Measurements from ENCODE around the gene NADSYN1. TPM values are rescaled to one million over a fixed set of nuclear protein-coding genes. Genes with fewer than 3 reads are reported as not detected.

Gene NADSYN1
- total and polyA plus RNA-seq, 2 of the 13 experiments (the other 11 are each of a cell fraction or from before 2014, with no cell fraction given), result 35.7 to 51.5 TPM

DNA sequence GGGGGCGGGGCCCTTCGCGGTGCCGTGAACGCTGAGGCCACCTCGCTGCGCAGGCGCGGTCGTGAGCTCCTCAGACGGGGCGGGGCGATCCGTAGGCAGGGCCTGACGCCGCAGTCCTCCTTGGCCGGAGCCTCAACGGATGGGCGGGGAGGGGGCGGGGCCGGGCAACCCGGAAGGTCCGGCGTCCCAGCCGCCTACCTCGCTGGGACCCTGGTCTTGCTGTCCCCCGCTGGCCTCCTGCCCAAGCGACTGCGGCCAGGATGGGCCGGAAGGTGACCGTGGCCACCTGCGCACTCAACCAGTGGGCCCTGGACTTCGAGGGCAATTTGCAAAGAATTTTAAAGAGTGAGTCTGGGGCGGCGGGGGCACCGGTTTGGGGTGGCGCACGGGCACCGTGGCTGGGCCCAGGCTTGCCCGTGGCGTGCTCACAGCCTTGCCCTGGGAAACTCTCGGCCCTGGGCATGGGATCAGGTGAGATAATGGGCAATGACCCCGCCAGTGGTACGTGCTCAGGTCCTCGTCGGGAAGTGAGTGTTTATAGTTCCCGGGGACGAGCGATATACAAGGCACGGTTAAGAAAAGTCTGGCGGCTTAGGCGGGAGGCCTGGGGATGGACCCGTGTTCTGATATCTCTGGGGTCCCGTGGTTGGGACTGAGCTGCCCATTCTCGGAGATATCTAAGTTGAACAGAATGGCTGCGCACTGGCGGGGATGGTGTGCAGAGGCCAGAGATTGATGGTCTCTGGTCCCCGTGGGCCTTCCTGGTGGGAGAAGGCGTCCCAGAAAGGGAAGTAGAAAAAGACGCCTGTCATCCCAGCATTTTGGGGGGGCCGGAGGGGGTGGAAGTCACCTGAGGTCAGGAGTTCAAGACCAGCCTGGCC, at the start of gene NADSYN1 (continued):
- TF ChIP-seq, protein P1, sequence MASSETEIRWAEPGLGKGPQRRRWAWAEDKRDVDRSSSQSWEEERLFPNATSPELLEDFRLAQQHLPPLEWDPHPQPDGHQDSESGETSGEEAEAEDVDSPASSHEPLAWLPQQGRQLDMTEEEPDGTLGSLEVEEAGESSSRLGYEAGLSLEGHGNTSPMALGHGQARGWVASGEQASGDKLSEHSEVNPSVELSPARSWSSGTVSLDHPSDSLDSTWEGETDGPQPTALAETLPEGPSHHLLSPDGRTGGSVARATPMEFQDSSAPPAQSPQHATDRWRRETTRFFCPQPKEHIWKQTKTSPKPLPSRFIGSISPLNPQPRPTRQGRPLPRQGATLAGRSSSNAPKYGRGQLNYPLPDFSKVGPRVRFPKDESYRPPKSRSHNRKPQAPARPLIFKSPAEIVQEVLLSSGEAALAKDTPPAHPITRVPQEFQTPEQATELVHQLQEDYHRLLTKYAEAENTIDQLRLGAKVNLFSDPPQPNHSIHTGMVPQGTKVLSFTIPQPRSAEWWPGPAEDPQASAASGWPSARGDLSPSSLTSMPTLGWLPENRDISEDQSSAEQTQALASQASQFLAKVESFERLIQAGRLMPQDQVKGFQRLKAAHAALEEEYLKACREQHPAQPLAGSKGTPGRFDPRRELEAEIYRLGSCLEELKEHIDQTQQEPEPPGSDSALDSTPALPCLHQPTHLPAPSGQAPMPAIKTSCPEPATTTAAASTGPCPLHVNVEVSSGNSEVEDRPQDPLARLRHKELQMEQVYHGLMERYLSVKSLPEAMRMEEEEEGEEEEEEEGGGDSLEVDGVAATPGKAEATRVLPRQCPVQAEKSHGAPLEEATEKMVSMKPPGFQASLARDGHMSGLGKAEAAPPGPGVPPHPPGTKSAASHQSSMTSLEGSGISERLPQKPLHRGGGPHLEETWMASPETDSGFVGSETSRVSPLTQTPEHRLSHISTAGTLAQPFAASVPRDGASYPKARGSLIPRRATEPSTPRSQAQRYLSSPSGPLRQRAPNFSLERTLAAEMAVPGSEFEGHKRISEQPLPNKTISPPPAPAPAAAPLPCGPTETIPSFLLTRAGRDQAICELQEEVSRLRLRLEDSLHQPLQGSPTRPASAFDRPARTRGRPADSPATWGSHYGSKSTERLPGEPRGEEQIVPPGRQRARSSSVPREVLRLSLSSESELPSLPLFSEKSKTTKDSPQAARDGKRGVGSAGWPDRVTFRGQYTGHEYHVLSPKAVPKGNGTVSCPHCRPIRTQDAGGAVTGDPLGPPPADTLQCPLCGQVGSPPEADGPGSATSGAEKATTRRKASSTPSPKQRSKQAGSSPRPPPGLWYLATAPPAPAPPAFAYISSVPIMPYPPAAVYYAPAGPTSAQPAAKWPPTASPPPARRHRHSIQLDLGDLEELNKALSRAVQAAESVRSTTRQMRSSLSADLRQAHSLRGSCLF (CRISPR knock-in tag; IDR thresholded peaks at IDR 0.05; ENCODE audit: borderline replicate concordance), result no peak
- TF ChIP-seq, protein P2, sequence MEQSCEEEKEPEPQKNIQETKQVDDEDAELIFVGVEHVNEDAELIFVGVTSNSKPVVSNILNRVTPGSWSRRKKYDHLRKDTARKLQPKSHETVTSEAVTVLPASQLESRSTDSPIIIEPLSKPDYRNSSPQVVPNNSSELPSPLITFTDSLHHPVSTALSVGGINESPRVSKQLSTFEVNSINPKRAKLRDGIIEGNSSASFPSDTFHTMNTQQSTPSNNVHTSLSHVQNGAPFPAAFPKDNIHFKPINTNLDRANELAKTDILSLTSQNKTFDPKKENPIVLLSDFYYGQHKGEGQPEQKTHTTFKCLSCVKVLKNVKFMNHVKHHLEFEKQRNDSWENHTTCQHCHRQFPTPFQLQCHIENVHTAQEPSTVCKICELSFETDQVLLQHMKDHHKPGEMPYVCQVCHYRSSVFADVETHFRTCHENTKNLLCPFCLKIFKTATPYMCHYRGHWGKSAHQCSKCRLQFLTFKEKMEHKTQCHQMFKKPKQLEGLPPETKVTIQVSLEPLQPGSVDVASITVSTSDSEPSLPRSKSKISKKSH (CRISPR knock-in tag; IDR thresholded peaks at IDR 0.05; ENCODE audit: borderline replicate concordance), result peak; percentile 18; the same call in 1 of the 2 replicates
- TF ChIP-seq HMG20B (CRISPR knock-in tag; conservative IDR thresholded peaks at IDR 0.05) (no peak), ZMAT5 (CRISPR knock-in tag; IDR thresholded peaks at IDR 0.05; ENCODE audit: borderline replicate concordance, low read depth) (no peak), PLSCR1 (CRISPR knock-in tag; IDR thresholded peaks at IDR 0.05; ENCODE audit: borderline replicate concordance) (no peak), RFX1 (IDR thresholded peaks at IDR 0.05) (no peak), U2AF2 (IDR thresholded peaks at IDR 0.05; ENCODE audit: low read depth, low read length) (no peak), BCL6 (CRISPR knock-in tag; IDR thresholded peaks at IDR 0.05) (0 out of 2 replicates have a peak, but pooled peaks have one; percentile 5), ARNT (IDR thresholded peaks at IDR 0.05) (no peak), SP2 (CRISPR knock-in tag; IDR thresholded peaks at IDR 0.05) (peak; percentile 36; the same call in 1 of the 2 replicates), MAFG (CRISPR knock-in tag; IDR thresholded peaks at IDR 0.05) (no peak), HOXD1 (CRISPR knock-in tag; IDR thresholded peaks at IDR 0.05) (0 out of 2 replicates have a peak, but pooled peaks have one; percentile 20), ZKSCAN1 (IDR thresholded peaks at IDR 0.05; ENCODE audit: low read length) (no peak)
- TF ChIP-seq, protein P3, sequence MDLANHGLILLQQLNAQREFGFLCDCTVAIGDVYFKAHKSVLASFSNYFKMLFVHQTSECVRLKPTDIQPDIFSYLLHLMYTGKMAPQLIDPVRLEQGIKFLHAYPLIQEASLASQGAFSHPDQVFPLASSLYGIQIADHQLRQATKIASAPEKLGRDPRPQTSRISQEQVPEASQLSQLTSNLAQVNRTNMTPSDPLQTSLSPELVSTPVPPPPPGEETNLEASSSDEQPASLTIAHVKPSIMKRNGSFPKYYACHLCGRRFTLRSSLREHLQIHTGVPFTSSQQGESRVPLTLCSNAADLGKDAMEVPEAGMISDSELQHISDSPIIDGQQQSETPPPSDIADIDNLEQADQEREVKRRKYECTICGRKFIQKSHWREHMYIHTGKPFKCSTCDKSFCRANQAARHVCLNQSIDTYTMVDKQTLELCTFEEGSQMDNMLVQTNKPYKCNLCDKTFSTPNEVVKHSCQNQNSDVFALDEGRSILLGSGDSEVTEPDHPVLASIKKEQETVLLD (CRISPR knock-in tag; IDR thresholded peaks at IDR 0.05; ENCODE audit: low read depth), result no peak
